GM19238 (cell line): ENCODE results near the gene GNA14.
"Not testable (repeated sequence)": the region's sequence is repeated elsewhere in the genome, so short reads cannot be mapped to it uniquely, and the experiment has no call there.

Experiments
- DNase-seq: peaks from one replicate; pipeline ENCODE4 v3.0.0; 2011; ENCODE audit warnings: low spot score; ENCODE audit not compliant: insufficient read length

GNA14 gene

GRCh38 chr9:77451507-77451906 lies 196.6 kb downstream of the GNA14 start:
- DNase-seq: no peak

- no peak for DNase-seq
Measured at GRCh38 chr9:77450085-77450475, 198.0 kb downstream of the GNA14 start.

GRCh38 chr9:77449240-77450084 lies 198.7 kb downstream of the GNA14 start:
- DNase-seq: no peak

- DNase-seq: no peak
Measured at GRCh38 chr9:77447646-77448045, 200.5 kb downstream of the GNA14 start.

- DNase-seq: no peak
Measured at GRCh38 chr9:77442436-77442835, 205.7 kb downstream of the GNA14 start.

- not testable (repeated sequence) for DNase-seq
Measured at GRCh38 chr9:77441124-77441523, 207.0 kb downstream of the GNA14 start.

GRCh38 chr9:77440057-77440456 lies 208.1 kb downstream of the GNA14 start:
- DNase-seq: no peak

GRCh38 chr9:77438653-77439052 lies 209.5 kb downstream of the GNA14 start:
- no peak for DNase-seq

- DNase-seq: no peak
Measured at GRCh38 chr9:77435688-77436087, 212.4 kb downstream of the GNA14 start.

- DNase-seq: no peak
Measured at GRCh38 chr9:77435277-77435676, 212.8 kb downstream of the GNA14 start.

GRCh38 chr9:77433675-77434445 lies 214.3 kb downstream of the GNA14 start:
- peak; percentile 49 for DNase-seq

- no peak for DNase-seq
Measured at GRCh38 chr9:77432053-77432452, 216.1 kb downstream of the GNA14 start.

- DNase-seq: no peak
Measured at GRCh38 chr9:77429928-77430327, 218.2 kb downstream of the GNA14 start.

- DNase-seq: no peak
Measured at GRCh38 chr9:77427256-77427927, 220.7 kb downstream of the GNA14 start.

- no peak for DNase-seq
Measured at GRCh38 chr9:77426712-77427111, 221.4 kb downstream of the GNA14 start.

- no peak for DNase-seq
Measured at GRCh38 chr9:77424993-77425392, 223.1 kb downstream of the GNA14 start.

- DNase-seq: no peak
Measured at GRCh38 chr9:77423841-77424240, 224.3 kb downstream of the GNA14 start.

GRCh38 chr9:77422969-77423368 lies 225.2 kb downstream of the GNA14 start:
- no peak for DNase-seq

- DNase-seq: no peak
Measured at GRCh38 chr9:77421506-77422265, 226.4 kb downstream of the GNA14 start.

GRCh38 chr9:77420641-77421040 lies 227.5 kb downstream of the GNA14 start:
- no peak for DNase-seq

GRCh38 chr9:77418226-77418625 lies 229.9 kb downstream of the GNA14 start:
- no peak for DNase-seq
